IMR-90 (cell line): ENCODE data around the gene PLA2G2F. TPM values are rescaled to one million over a fixed set of nuclear protein-coding genes. Genes with fewer than 3 reads are reported as not detected.

Experiments
- ATAC-seq: fragments of 200-7000 bp; cut with Tn5 transposase; 2 replicates; pipeline ENCODE4 v1.9.1; 2020; ENCODE audit warnings: low read depth, mild to moderate bottlenecking, moderate library complexity
- BruUV-seq: library from RNA; stranded (reverse); fragments of 400-500 nt; replicated peaks from 2 replicates; lab custom pipeline; 2021; lab: Mats Ljungman, UMichigan
- CTCF ChIA-PET: fragments of 300-600 bp; formaldehyde crosslinking; extraction: SDS; loops from one replicate; lab custom pipeline; 2021; ENCODE audit warnings: antibody characterized with exemption; lab: Yijun Ruan, JAX
- POLR2A ChIA-PET: fragments of 300-600 bp; sonication (Branson Sonifier 250); formaldehyde crosslinking; loops from one replicate; lab custom pipeline; 2022; ENCODE audit warnings: antibody characterized with exemption; ENCODE audit not compliant: unreplicated experiment; lab: Charles Lee
- DNase-seq: peaks from one replicate; pipeline ENCODE4 v3.0.0; 2013
- H2AFZ ChIP-seq: replicated peaks from 2 replicates; pipeline ENCODE3; 2013; ENCODE audit warnings: low read length, mild to moderate bottlenecking; ENCODE audit not compliant: poor library complexity
- H2AK5ac ChIP-seq: 2 replicates; pipeline ENCODE4 v1.6.1; 2013; ENCODE audit warnings: low read depth, low read length, inconsistent platforms
- H2AK9ac ChIP-seq: replicated peaks from 2 replicates; pipeline ENCODE3; 2013; ENCODE audit warnings: mild to moderate bottlenecking, low read depth, low read length, moderate library complexity; ENCODE audit not compliant: poor library complexity
- H2BK120ac ChIP-seq: 2 replicates; pipeline ENCODE4 v1.6.1; 2013; ENCODE audit warnings: low read depth, low read length, inconsistent platforms
- H2BK15ac ChIP-seq: 3 replicates; pipeline ENCODE4 v1.6.1; 2013; ENCODE audit warnings: low read depth, low read length, inconsistent platforms
- H2BK20ac ChIP-seq: 2 replicates; pipeline ENCODE4 v1.6.1; 2013; ENCODE audit warnings: low read depth, mild to moderate bottlenecking, inconsistent platforms, low read length, moderate library complexity
- H2BK5ac ChIP-seq: 2 replicates; pipeline ENCODE4 v1.6.1; 2013; ENCODE audit warnings: mild to moderate bottlenecking, low read depth, low read length, inconsistent platforms; ENCODE audit not compliant: poor library complexity, severe bottlenecking
- H3K14ac ChIP-seq: replicated peaks from 2 replicates; pipeline ENCODE4 v1.6.1; 2013; ENCODE audit warnings: low read depth, low read length, inconsistent platforms
- H3K18ac ChIP-seq: 2 replicates; pipeline ENCODE4 v1.6.1; 2013; ENCODE audit warnings: low read depth, low read length, control low read depth
- H3K23ac ChIP-seq: 2 replicates; pipeline ENCODE4 v1.6.1; 2013; ENCODE audit warnings: low read depth, low read length, inconsistent platforms
- H3K27ac ChIP-seq: 2 replicates; pipeline ENCODE4 v1.5.1; 2013; ENCODE audit warnings: mild to moderate bottlenecking, control low read depth, low read length; ENCODE audit not compliant: insufficient read depth
- H3K27me3 ChIP-seq: 2 replicates; pipeline ENCODE4 v1.6.1; 2013; ENCODE audit warnings: low read length; ENCODE audit not compliant: control insufficient read depth, insufficient read depth
- H3K36me3 ChIP-seq: 2 replicates; pipeline ENCODE4 v1.6.1; 2013; ENCODE audit warnings: low read length, mixed read lengths; ENCODE audit not compliant: control insufficient read depth, insufficient read depth
- H3K4ac ChIP-seq: 2 replicates; pipeline ENCODE4 v1.6.1; 2013; ENCODE audit warnings: low read depth, low read length, inconsistent platforms
- H3K4me1 ChIP-seq: 2 replicates; pipeline ENCODE4 v1.6.1; 2013; ENCODE audit warnings: low read length, mixed read lengths; ENCODE audit not compliant: control insufficient read depth, insufficient read depth
- H3K4me2 ChIP-seq: 2 replicates; pipeline ENCODE4 v1.6.1; 2013; ENCODE audit warnings: low read depth, mild to moderate bottlenecking, control low read depth, low read length, moderate library complexity
- H3K4me3 ChIP-seq: 2 replicates; pipeline ENCODE4 v1.5.1; 2013; ENCODE audit warnings: low read depth, mild to moderate bottlenecking, control low read depth, low read length, moderate library complexity; ENCODE audit not compliant: insufficient read depth
- H3K56ac ChIP-seq: 2 replicates; pipeline ENCODE4 v1.6.1; 2013; ENCODE audit warnings: low read length, inconsistent platforms; ENCODE audit not compliant: insufficient read depth; ENCODE audit errors: extremely low read depth
- H3K79me1 ChIP-seq, 2 experiments: 2 replicates each; pipeline ENCODE4 v1.6.1; 2013; ENCODE audit warnings: low read length in 2 of 2, inconsistent platforms in 1 of 2, low read depth in 1 of 2
- H3K9ac ChIP-seq: 2 replicates; pipeline ENCODE4 v1.6.1; 2013; ENCODE audit warnings: low read depth, low read length, control low read depth
- H3K9me1 ChIP-seq: 2 replicates; pipeline ENCODE4 v1.6.1; 2013; ENCODE audit warnings: low read length, inconsistent platforms; ENCODE audit not compliant: insufficient read depth
- H3K9me3 ChIP-seq: 2 replicates; pipeline ENCODE4 v1.6.1; 2013; ENCODE audit warnings: low read length; ENCODE audit not compliant: control insufficient read depth, insufficient read depth
- H4K20me1 ChIP-seq: 2 replicates; pipeline ENCODE4 v1.6.1; 2013; ENCODE audit warnings: low read length, inconsistent platforms; ENCODE audit not compliant: insufficient read depth
- H4K5ac ChIP-seq: 2 replicates; pipeline ENCODE4 v1.6.1; 2013; ENCODE audit warnings: mild to moderate bottlenecking, low read depth, low read length, control low read depth
- H4K8ac ChIP-seq, 2 experiments: 2 replicates each; pipeline ENCODE4 v1.6.1; 2013; ENCODE audit warnings: low read depth in 2 of 2, low read length in 2 of 2, control low read depth in 1 of 2, inconsistent platforms in 1 of 2
- H4K91ac ChIP-seq: 2 replicates; pipeline ENCODE4 v1.6.1; 2013; ENCODE audit warnings: low read depth, low read length, inconsistent platforms; ENCODE audit not compliant: insufficient read depth
- CHD1 ChIP-seq: IDR thresholded peaks from 2 replicates; pipeline ENCODE4 v1.6.1; 2012; ENCODE audit warnings: low read depth, low read length, improper control_type of control experiment
- MAZ ChIP-seq: IDR thresholded peaks from 2 replicates; pipeline ENCODE4 v1.6.1; 2012; ENCODE audit warnings: low read depth, mild to moderate bottlenecking, low read length, improper control_type of control experiment, moderate library complexity, borderline replicate concordance
- RAD21 ChIP-seq: IDR thresholded peaks from 2 replicates; pipeline ENCODE4 v1.6.1; 2012; ENCODE audit warnings: low read length, improper control_type of control experiment
- WGBS, 2 experiments: methylation state at CpG; one replicate each; pipeline versions ENCODE4 v1.1.5 to v1.1.7; 2013; ENCODE audit warnings: missing lambda C conversion rate in 2 of 2; ENCODE audit not compliant: insufficient read length in 1 of 2; ENCODE audit errors: extremely low coverage in 2 of 2; 5-methylcytosine and 5-hydroxymethylcytosine counted together
- dilution Hi-C: fragments of 300-500 bp; cut with HindIII; formaldehyde crosslinking; loops from one replicate; pipeline ENCODE4 v1.14.3; 2018; ENCODE audit warnings: low sequenced_read_pairs; ENCODE audit not compliant: unreplicated experiment
- in situ Hi-C: fragments of 300-500 bp; cut with MboI; formaldehyde crosslinking; loops from 3 replicates; pipeline ENCODE4 v1.14.3; 2019; ENCODE audit warnings: low sequenced_read_pairs, inconsistent platforms, mixed read lengths
- intact Hi-C: fragments of 100-400 bp; cut with micrococcal nuclease; formaldehyde crosslinking; loops from 2 replicates; pipeline ENCODE4 v1.10.0; 2022
- polyA plus RNA-seq, 3 experiments: library from polyadenylated mRNA; depleted of rRNA; stranded (reverse); fragments of >200 nt; gene quantifications; 2 replicates each; pipeline ENCODE4 v1.2.3, GENCODE V29; 2012; ENCODE audit warnings: low replicate concordance in 1 of 3
- total RNA-seq: library from RNA; depleted of rRNA; stranded (reverse); fragments of >200 nt; gene quantifications from 2 replicates; pipeline ENCODE4 v1.2.3, GENCODE V29; 2012

Gene PLA2G2F
- total and polyA plus RNA-seq, 2 of the 4 experiments (the other 2 are of a cell fraction), result not detected

GRCh38 chr1:20153000-20153418, 13.9 kb downstream of the PLA2G2F start:
- ATAC-seq (no peak), DNase-seq (no peak)
- TF ChIP-seq CHD1 (no peak), MAZ (no peak), RAD21 (no peak)
- no peak overlapping the region for H3K4ac ChIP-seq
- H3K14ac ChIP-seq, result no peak overlapping the region; the same call in 1 of the 2 replicates
- ChIA-PET CTCF (interaction anchor here (1.0 to 2.3 kb wide), 4 partner anchors 23 to 235 kb away, joined by 3 to 14 read pairs (median 4); no protein-coding TSS in a partner anchor), POLR2A (interaction anchor here (1.1 kb wide), 1 partner anchor 42 kb away, joined by 11 read pairs; no protein-coding TSS in a partner anchor)
- H4K91ac ChIP-seq, result no peak overlapping the region
- H4K20me1 ChIP-seq, result no peaks in the 10 kb centered on the region; the same call in 1 of the 2 replicates
- H3K9me1 ChIP-seq, result no peaks in the 10 kb centered on the region
- H3K4me3 ChIP-seq, result no peak overlapping the region
- peaks cover 2% of the 10 kb centered on the region; the same call in 1 of the 2 replicates for H3K9me3 ChIP-seq
- H2AK9ac ChIP-seq, result peak overlapping the region; percentile 78
- no peak overlapping the region for H3K23ac ChIP-seq
- 0 out of 3 replicates have a peak overlapping the region, but pooled peaks have one; percentile 3 for H2BK15ac ChIP-seq
- H2AFZ ChIP-seq, result peak overlapping the region; percentile 26
- H3K27me3 ChIP-seq, result peaks cover 4% of the 10 kb centered on the region; the same call in 1 of the 2 replicates
- no peak overlapping the region for H3K56ac ChIP-seq
- H3K4me1 ChIP-seq, result peaks cover 3% of the 10 kb centered on the region; the same call in 1 of the 2 replicates
- no peak overlapping the region for H4K5ac ChIP-seq
- intact Hi-C loops, result loop anchor here (1.0 to 5.0 kb wide), 6 partner anchors 52 to 491 kb away; partner anchors contain the start of gene HTR6
- H3K36me3 ChIP-seq, result no peaks in the 10 kb centered on the region
- dilution Hi-C loops, result no loop called here
- no peak overlapping the region for H2BK5ac ChIP-seq
- no peak overlapping the region for H2BK20ac ChIP-seq
- H3K9ac ChIP-seq, result no peak overlapping the region
- no peak overlapping the region for H3K27ac ChIP-seq
- H4K8ac ChIP-seq, result no peak overlapping the region
- no peaks in the 10 kb centered on the region for H3K79me1 ChIP-seq
- in situ Hi-C loops, result loop anchor here (5.0 kb wide), 1 partner anchor 236 kb away; no protein-coding TSS in a partner anchor
- H3K18ac ChIP-seq, result no peak overlapping the region
- BruUV-seq, result no TSS peak
- H2BK120ac ChIP-seq, result no peak overlapping the region
- no peak overlapping the region for H3K4me2 ChIP-seq
- 50% methylated on average over 1 of the region's 6 CpGs; no CpG with 5 or more reads in 1 of the 2 experiments for WGBS, 2 experiments
- no peak overlapping the region for H2AK5ac ChIP-seq
